ENCODE measurements around the gene EYA2. TPM values are rescaled to one million over a fixed set of nuclear protein-coding genes. Genes with fewer than 3 reads are reported as not detected.
A peak's percentile ranks its signal among the peaks of the same experiment; 100 is the strongest.

EYA2 gene
- total RNA-seq, 4 donors from 2014 or later: 9.9 to 20.1 (median 13.8) TPM

DNA sequence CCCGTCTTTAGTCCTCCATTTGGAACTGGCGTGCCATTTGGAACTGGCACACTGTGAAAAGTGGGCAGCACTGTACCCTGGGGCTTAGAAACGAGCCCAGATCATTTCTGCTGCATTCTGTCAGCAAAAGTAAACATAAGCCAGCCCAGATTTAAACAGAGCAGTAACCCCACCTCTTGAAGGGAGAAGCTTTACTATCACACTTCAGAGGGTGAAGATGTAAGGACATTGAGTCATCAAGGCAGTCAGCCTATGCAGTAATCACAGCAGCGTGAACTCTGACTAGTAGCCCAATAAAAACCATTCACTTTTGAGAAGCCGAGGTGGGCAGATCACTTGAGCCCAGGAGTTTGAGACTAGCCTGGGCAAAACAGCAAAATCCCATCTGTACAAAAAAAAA lies 216.9 kb downstream of the EYA2 start:
- TF ChIP-seq POLR2A (IDR thresholded peaks at IDR 0.05): no peak
- TF ChIP-seq, protein P1, sequence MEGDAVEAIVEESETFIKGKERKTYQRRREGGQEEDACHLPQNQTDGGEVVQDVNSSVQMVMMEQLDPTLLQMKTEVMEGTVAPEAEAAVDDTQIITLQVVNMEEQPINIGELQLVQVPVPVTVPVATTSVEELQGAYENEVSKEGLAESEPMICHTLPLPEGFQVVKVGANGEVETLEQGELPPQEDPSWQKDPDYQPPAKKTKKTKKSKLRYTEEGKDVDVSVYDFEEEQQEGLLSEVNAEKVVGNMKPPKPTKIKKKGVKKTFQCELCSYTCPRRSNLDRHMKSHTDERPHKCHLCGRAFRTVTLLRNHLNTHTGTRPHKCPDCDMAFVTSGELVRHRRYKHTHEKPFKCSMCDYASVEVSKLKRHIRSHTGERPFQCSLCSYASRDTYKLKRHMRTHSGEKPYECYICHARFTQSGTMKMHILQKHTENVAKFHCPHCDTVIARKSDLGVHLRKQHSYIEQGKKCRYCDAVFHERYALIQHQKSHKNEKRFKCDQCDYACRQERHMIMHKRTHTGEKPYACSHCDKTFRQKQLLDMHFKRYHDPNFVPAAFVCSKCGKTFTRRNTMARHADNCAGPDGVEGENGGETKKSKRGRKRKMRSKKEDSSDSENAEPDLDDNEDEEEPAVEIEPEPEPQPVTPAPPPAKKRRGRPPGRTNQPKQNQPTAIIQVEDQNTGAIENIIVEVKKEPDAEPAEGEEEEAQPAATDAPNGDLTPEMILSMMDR (IDR thresholded peaks at IDR 0.05): no peak
- intact Hi-C loops (cut with DNase I): no loop called here
- Histone ChIP-seq H3K36me3 (no peaks in the 10 kb centered on the region), H3K4me1 (no peaks in the 10 kb centered on the region), H3K27ac (no peak overlapping the region), H3K4me3 (replicated peaks in 1 of 3) (no peak overlapping the region), H3K9me3 (no peaks in the 10 kb centered on the region), H3K27me3 (no peaks in the 10 kb centered on the region)
- no peak for DNase-seq
- WGBS, 2 donors: 91 to 94% methylated on average over 5 of the region's 5 CpGs

DNA sequence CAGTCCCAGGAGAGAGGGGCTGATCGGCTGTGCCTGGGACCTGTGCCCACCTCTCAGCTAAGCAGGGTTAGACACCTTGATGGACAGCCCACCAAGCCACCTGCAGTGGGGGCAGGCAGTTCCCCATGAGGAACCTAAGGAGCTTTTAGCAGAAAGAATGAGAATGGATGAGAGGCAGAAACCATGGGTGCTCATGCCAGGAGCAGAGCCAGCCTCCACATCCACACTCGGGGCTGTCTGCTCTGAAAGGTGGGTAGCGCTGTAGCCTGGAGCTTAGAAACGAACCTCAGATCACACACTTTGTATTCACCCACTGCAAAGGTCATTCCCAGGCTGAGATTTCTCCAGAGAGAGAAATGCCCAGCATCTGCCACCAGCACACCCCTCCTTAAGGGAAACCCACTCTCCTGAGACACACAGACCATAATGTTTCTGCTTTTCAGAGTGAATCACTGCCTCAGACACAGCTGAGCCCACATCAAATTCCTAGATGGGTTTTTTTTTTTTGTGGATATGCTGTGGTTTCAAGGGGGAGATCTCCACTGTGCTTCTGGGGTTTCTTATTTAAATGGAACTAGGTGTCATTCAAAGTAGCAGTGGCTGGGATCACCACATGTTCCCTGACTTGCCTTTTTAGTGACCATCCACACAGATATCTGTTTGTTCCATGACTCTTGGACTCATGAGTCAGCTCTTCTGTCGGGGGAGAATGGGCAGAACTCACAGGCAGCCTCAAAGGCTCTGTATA lies 218.9 kb downstream of the EYA2 start:
- Histone ChIP-seq H3K27me3 (no peaks in the 10 kb centered on the region), H3K36me3 (no peaks in the 10 kb centered on the region), H3K4me1 (no peaks in the 10 kb centered on the region), H3K27ac (no peak overlapping the region), H3K4me3 (replicated peaks in 1 of 3) (no peak overlapping the region), H3K9me3 (no peaks in the 10 kb centered on the region)
- 62 to 76% methylated on average over 5 of the region's 5 CpGs for WGBS, 2 donors
- DNase-seq: no peak
- no peak for TF ChIP-seq POLR2A (IDR thresholded peaks at IDR 0.05)
- TF ChIP-seq, protein P1 (IDR thresholded peaks at IDR 0.05): no peak
- intact Hi-C loops (cut with DNase I): no loop called here

DNA sequence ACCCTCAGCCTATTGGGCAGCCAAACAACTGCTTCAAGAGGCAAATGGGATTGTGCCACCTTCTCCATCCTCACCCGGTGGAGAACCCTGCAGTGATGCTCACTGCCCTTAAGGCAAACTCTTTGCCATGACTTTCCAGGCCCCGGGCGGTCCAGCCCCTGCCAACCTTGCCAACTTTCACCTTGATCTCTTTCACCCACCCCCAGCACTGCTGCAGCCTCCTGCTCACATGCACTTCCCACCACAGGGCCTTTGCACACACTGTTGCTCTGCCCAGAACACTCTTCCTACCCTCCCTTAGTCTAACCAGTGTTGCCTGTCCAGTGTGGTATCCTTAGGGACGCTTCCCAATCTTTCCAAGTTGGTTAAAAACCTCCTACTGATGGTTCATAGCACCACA lies 221.1 kb downstream of the EYA2 start:
- H3K9me3 ChIP-seq: no peaks in the 10 kb centered on the region
- intact Hi-C loops (cut with DNase I): no loop called here
- H3K27me3 ChIP-seq: no peaks in the 10 kb centered on the region
- H3K36me3 ChIP-seq: no peaks in the 10 kb centered on the region
- no peaks in the 10 kb centered on the region for H3K4me1 ChIP-seq
- DNase-seq: no peak
- no peak overlapping the region for H3K4me3 ChIP-seq (replicated peaks in 1 of 3)
- no peak overlapping the region for H3K27ac ChIP-seq
- TF ChIP-seq POLR2A (IDR thresholded peaks at IDR 0.05): no peak
- TF ChIP-seq, protein P1 (IDR thresholded peaks at IDR 0.05): no peak
- 95 to 96% methylated on average over 4 of the region's 4 CpGs for whole genome bisulfite sequencing, 2 donors

DNA sequence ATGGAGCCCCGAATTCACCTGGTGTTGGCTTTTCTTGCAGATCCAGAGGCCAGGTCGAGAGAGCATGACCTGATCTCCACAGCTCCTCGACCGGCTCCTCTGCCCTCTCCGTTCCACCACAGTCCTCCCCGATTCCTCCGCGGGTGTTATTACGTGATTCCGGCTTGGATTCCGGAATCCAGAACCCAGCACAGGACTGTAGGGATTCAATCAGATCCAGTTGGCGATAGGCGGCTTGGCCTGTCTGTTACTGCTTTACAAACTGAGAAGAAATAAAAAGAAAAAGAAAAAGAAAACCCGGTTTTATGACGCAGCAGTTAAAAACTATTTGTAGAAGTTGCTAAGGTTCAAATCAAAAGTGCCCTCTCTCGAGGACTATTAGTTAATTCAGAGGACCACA lies 222.7 kb downstream of the EYA2 start:
- intact Hi-C loops (cut with DNase I): no loop called here
- H3K4me3 ChIP-seq (replicated peaks in 1 of 3): no peak overlapping the region
- TF ChIP-seq, protein P1 (IDR thresholded peaks at IDR 0.05): no peak
- no peak for TF ChIP-seq POLR2A (IDR thresholded peaks at IDR 0.05)
- no peaks in the 10 kb centered on the region for H3K9me3 ChIP-seq
- DNase-seq: no peak
- H3K36me3 ChIP-seq: no peaks in the 10 kb centered on the region
- no peaks in the 10 kb centered on the region for H3K27me3 ChIP-seq
- peak overlapping the region in 2 of 3 donors; percentile 0 to 6 for H3K27ac ChIP-seq
- 78 to 80% methylated on average over 16 of the region's 16 CpGs for WGBS, 2 donors
- no peaks in the 10 kb centered on the region for H3K4me1 ChIP-seq

DNA sequence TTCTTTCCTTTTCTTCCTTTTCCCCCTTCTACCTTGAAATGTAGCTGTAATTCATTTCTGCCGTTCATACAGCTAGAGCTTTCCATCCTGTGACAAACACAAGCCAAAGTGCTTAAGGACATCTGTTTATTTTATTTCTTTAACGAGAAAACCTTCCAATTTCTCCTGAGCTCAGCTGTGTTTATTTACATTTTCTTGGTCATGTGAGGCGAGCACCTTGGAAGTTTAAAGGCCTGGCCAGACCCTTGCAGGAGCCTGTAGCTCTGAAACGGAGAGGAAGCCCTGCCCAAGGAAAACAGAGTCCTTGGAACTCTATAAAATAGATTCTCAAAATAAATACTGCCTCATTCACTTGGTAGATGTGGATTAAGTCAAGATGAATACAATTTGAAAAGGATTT lies 223.1 kb downstream of the EYA2 start:
- Histone ChIP-seq H3K4me3 (replicated peaks in 1 of 3) (no peak overlapping the region), H3K27me3 (no peaks in the 10 kb centered on the region), H3K27ac (peak overlapping the region in 2 of 3 donors; percentile 0 to 6), H3K36me3 (no peaks in the 10 kb centered on the region), H3K4me1 (no peaks in the 10 kb centered on the region), H3K9me3 (no peaks in the 10 kb centered on the region)
- intact Hi-C loops (cut with DNase I): no loop called here
- 39 to 44% methylated on average over 4 of the region's 4 CpGs for WGBS, 2 donors
- DNase-seq: no peak
- TF ChIP-seq, protein P1 (IDR thresholded peaks at IDR 0.05): no peak
- TF ChIP-seq POLR2A (IDR thresholded peaks at IDR 0.05): no peak
